H1 (cell line): ENCODE data around the gene ABHD14A. TPM values are rescaled to one million over a fixed set of nuclear protein-coding genes. Genes with fewer than 3 reads are reported as not detected.

ENCODE experiments used
- CTCF ChIA-PET: fragments of 300-600 bp; sonication (Branson Sonifier 250); formaldehyde crosslinking; loops from one replicate; lab custom pipeline; 2021; ENCODE audit not compliant: partially characterized antibody; lab: Charles Lee
- POLR2A ChIA-PET: fragments of 300-600 bp; sonication (Branson Sonifier 250); formaldehyde crosslinking; loops from one replicate; lab custom pipeline; 2021; ENCODE audit warnings: inconsistent platforms; ENCODE audit not compliant: partially characterized antibody; lab: Charles Lee
- DNase-seq, 2 experiments: peaks; one replicate each; pipeline versions ENCODE4 v3.0.0 to v3.0.0-alpha.2; 2010 to 2022; ENCODE audit warnings: low spot score in 2 of 2, low read depth in 1 of 2, mixed read lengths in 1 of 2
- FAIRE-seq: peaks from 2 replicates; lab custom pipeline; 2011; peaks lifted over from hg19 to GRCh38; lab: Jason Lieb, UNC
- H2AFZ ChIP-seq: 2 replicates; pipeline ENCODE4 v1.8.1; 2012; ENCODE audit warnings: low read length, inconsistent platforms
- H2AK5ac ChIP-seq: 2 replicates; pipeline ENCODE4 v1.6.1; 2013; ENCODE audit warnings: low read depth, low read length
- H2BK120ac ChIP-seq: replicated peaks from 2 replicates; pipeline ENCODE3; 2013; ENCODE audit warnings: low read depth, low read length, inconsistent platforms
- H2BK12ac ChIP-seq: 2 replicates; pipeline ENCODE4 v1.6.1; 2013; ENCODE audit warnings: low read depth, low read length
- H2BK15ac ChIP-seq: 2 replicates; pipeline ENCODE4 v1.6.1; 2013; ENCODE audit warnings: low read length
- H2BK20ac ChIP-seq: 2 replicates; pipeline ENCODE4 v1.6.1; 2013; ENCODE audit warnings: low read length
- H2BK5ac ChIP-seq: 2 replicates; pipeline ENCODE4 v1.6.1; 2013; ENCODE audit warnings: low read depth, low read length
- H3K14ac ChIP-seq: 2 replicates; pipeline ENCODE4 v1.6.1; 2013; ENCODE audit warnings: inconsistent platforms; ENCODE audit not compliant: insufficient read length
- H3K18ac ChIP-seq: 2 replicates; pipeline ENCODE4 v1.6.1; 2013; ENCODE audit warnings: low read length; ENCODE audit errors: extremely low read depth
- H3K23ac ChIP-seq: 2 replicates; pipeline ENCODE4 v1.6.1; 2013; ENCODE audit warnings: inconsistent platforms; ENCODE audit not compliant: insufficient read length
- H3K23me2 ChIP-seq: 2 replicates; pipeline ENCODE4 v1.6.1; 2013; ENCODE audit warnings: low read depth, low read length
- H3K27ac ChIP-seq: 2 replicates; pipeline ENCODE4 v1.6.1; 2011; ENCODE audit warnings: low read depth, low read length, inconsistent platforms
- H3K27me3 ChIP-seq, 4 experiments: replicated peaks in 1 of 4; 1 replicate in 1 of 4; 2 replicates in 3 of 4; pipeline versions ENCODE4 v1.6.1 to v1.8.1; 2011 to 2013; ENCODE audit warnings: low read length in 3 of 4, mild to moderate bottlenecking in 3 of 4, inconsistent platforms in 2 of 4, mixed read lengths in 2 of 4, moderate library complexity in 1 of 4; ENCODE audit not compliant: control insufficient read depth in 3 of 4, insufficient read depth in 3 of 4; ENCODE audit errors: extremely low read depth in 1 of 4
- H3K36me3 ChIP-seq, 4 experiments: 2 replicates each; pipeline versions ENCODE4 v1.6.1 to v1.8.1; 2011 to 2013; ENCODE audit warnings: mild to moderate bottlenecking in 4 of 4, low read length in 3 of 4, moderate library complexity in 2 of 4, control low read depth in 1 of 4, inconsistent platforms in 1 of 4; ENCODE audit not compliant: insufficient read depth in 4 of 4, control insufficient read depth in 2 of 4
- H3K4ac ChIP-seq: replicated peaks from 2 replicates; pipeline ENCODE3; 2013; ENCODE audit warnings: low read length, low read depth, mixed read lengths, inconsistent platforms; ENCODE audit not compliant: insufficient read length
- H3K4me1 ChIP-seq, 4 experiments: replicated peaks in 1 of 4; 1 replicate in 1 of 4; 2 replicates in 3 of 4; pipeline versions ENCODE4 v1.6.1 to v1.8.1; 2011 to 2013; ENCODE audit warnings: low read length in 3 of 4, inconsistent platforms in 2 of 4, mixed read lengths in 1 of 4; ENCODE audit not compliant: insufficient read depth in 4 of 4, control insufficient read depth in 3 of 4
- H3K4me2 ChIP-seq, 2 experiments: 2 replicates each; pipeline versions ENCODE4 v1.6.1 to v1.8.1; 2011 to 2013; ENCODE audit warnings: low read depth in 2 of 2, low read length in 2 of 2, control low read depth in 1 of 2, inconsistent platforms in 1 of 2, mild to moderate bottlenecking in 1 of 2; ENCODE audit not compliant: insufficient read depth in 1 of 2
- H3K4me3 ChIP-seq, 4 experiments: fragments of 200-600, 300-600 bp in 1 of 4; sonication (generic), shearing (Covaris generic), sonication (Bioruptor Twin) in 1 of 4; 2 replicates each; pipeline versions ENCODE4 v1.5.1 to v1.8.1; 2011 to 2016; ENCODE audit warnings: low read length in 4 of 4, low read depth in 3 of 4, control low read depth in 2 of 4, inconsistent platforms in 2 of 4, mild to moderate bottlenecking in 2 of 4, mixed read lengths in 1 of 4, moderate library complexity in 1 of 4; ENCODE audit not compliant: insufficient read depth in 2 of 4; ENCODE audit errors: extremely low read depth in 1 of 4
- H3K56ac ChIP-seq: replicated peaks from 2 replicates; pipeline ENCODE3; 2013; ENCODE audit warnings: low read depth, mild to moderate bottlenecking, mixed read lengths, low read length, inconsistent platforms; ENCODE audit not compliant: insufficient read length
- H3K79me1 ChIP-seq: 2 replicates; pipeline ENCODE4 v1.6.1; 2013; ENCODE audit warnings: low read depth, low read length, control low read depth
- H3K79me2 ChIP-seq, 2 experiments: 2 replicates each; pipeline versions ENCODE4 v1.6.1 to v1.8.1; 2012 to 2013; ENCODE audit warnings: low read length in 2 of 2, mild to moderate bottlenecking in 2 of 2, inconsistent platforms in 1 of 2; ENCODE audit not compliant: insufficient read depth in 2 of 2, control insufficient read depth in 1 of 2
- H3K9ac ChIP-seq, 4 experiments: replicated peaks in 1 of 4; 1 replicate in 1 of 4; 2 replicates in 3 of 4; pipeline versions ENCODE4 v1.6.1 to v1.8.1; 2011 to 2013; ENCODE audit warnings: low read depth in 3 of 4, low read length in 3 of 4, control low read depth in 2 of 4, mild to moderate bottlenecking in 2 of 4, moderate library complexity in 2 of 4, inconsistent platforms in 1 of 4; ENCODE audit errors: extremely low read depth in 1 of 4
- H3K9me3 ChIP-seq, 2 experiments: 2 replicates each; pipeline versions ENCODE4 v1.6.1 to v1.8.1; 2012 to 2013; ENCODE audit warnings: mild to moderate bottlenecking in 2 of 2, moderate library complexity in 2 of 2, control low read depth in 1 of 2, inconsistent platforms in 1 of 2, low read depth in 1 of 2, low read length in 1 of 2, mixed read lengths in 1 of 2; ENCODE audit not compliant: insufficient read depth in 2 of 2
- H4K20me1 ChIP-seq, 2 experiments: replicated peaks in 1 of 2; 2 replicates each; pipeline versions ENCODE3 to v1.8.1; 2011 to 2013; ENCODE audit warnings: inconsistent platforms in 2 of 2, low read length in 2 of 2, mild to moderate bottlenecking in 1 of 2; ENCODE audit not compliant: insufficient read depth in 2 of 2, control insufficient read depth in 1 of 2
- H4K5ac ChIP-seq: 2 replicates; pipeline ENCODE4 v1.6.1; 2013; ENCODE audit warnings: low read length, low read depth, mixed read lengths, inconsistent platforms; ENCODE audit not compliant: insufficient read length
- H4K8ac ChIP-seq: 2 replicates; pipeline ENCODE4 v1.8.0; 2013; ENCODE audit warnings: mild to moderate bottlenecking, moderate library complexity, low read length, inconsistent platforms; ENCODE audit not compliant: insufficient read depth; ENCODE audit errors: extremely low read depth
- H4K91ac ChIP-seq: replicated peaks from 2 replicates; pipeline ENCODE3; 2013; ENCODE audit warnings: low read length, mixed read lengths, inconsistent platforms; ENCODE audit not compliant: insufficient read length
- CHD2 ChIP-seq: IDR thresholded peaks from 2 replicates; pipeline ENCODE4 v1.6.1; 2012; ENCODE audit warnings: low read length, improper control_type of control experiment
- FOSL1 ChIP-seq: IDR thresholded peaks from 2 replicates; pipeline ENCODE4 v1.6.1; 2011; ENCODE audit warnings: mild to moderate bottlenecking, low read depth, low read length, moderate library complexity; ENCODE audit not compliant: insufficient read depth
- JUN ChIP-seq: IDR thresholded peaks from 2 replicates; pipeline ENCODE4 v1.6.1; 2011; ENCODE audit warnings: low read depth, mild to moderate bottlenecking, improper control_type of control experiment, low read length
- RXRA ChIP-seq: IDR thresholded peaks from 2 replicates; pipeline ENCODE4 v1.6.1; 2011; ENCODE audit warnings: low read depth, mild to moderate bottlenecking, low read length, moderate library complexity; ENCODE audit not compliant: insufficient read depth
- SP2 ChIP-seq: IDR thresholded peaks from 2 replicates; pipeline ENCODE4 v1.6.1; 2012; ENCODE audit warnings: mild to moderate bottlenecking, low read length, inconsistent platforms
- SUZ12 ChIP-seq: fragments of 200-600 bp; sonication (generic); IDR thresholded peaks from 2 replicates; pipeline ENCODE4 v1.6.1; 2012; ENCODE audit warnings: mild to moderate bottlenecking, inconsistent platforms, low read length, moderate library complexity, mixed read lengths
- WGBS, 2 experiments: shearing (Covaris generic) in 1 of 2; methylation state at CpG; one replicate each; pipeline versions ENCODE4 v1.1.6 to v1.1.7; 2013 to 2015; ENCODE audit warnings: low lambda C conversion rate in 2 of 2, mixed read lengths in 2 of 2, inconsistent platforms in 1 of 2, low coverage in 1 of 2, missing lambda C conversion rate in 1 of 2; ENCODE audit not compliant: insufficient replicate concordance in 2 of 2, insufficient coverage in 1 of 2, insufficient read length in 1 of 2; ENCODE audit errors: extremely low coverage in 1 of 2, missing lambda C conversion rate in 1 of 2; 5-methylcytosine and 5-hydroxymethylcytosine counted together
- polyA plus RNA-seq, 7 experiments: library from polyadenylated mRNA; depleted of rRNA in 3 of 7; stranded (reverse) in 5 of 7; unstranded in 2 of 7; fragments of >200 nt in 5 of 7; fragments of 200-250 nt in 2 of 7; gene quantifications; 1 replicate in 5 of 7; 2 replicates in 1 of 7; 4 replicates in 1 of 7; pipeline versions ENCODE4 v1.2.1 to v1.2.3, GENCODE V29; 2011 to 2013; ENCODE audit warnings: missing spikeins in 2 of 7, mixed read lengths in 2 of 7
- total RNA-seq: library from RNA; stranded (reverse); fragmentation: NEBNext Ultra II Directional; extraction: Animal tissue kit (Norgen Biotek cat#: 25700); gene quantifications from 2 replicates; pipeline ENCODE4 v1.2.1, GENCODE V29; 2021

ABHD14A gene
- total and polyA plus RNA-seq, 2 of the 8 experiments (the other 6 are each of a cell fraction or from before 2014, with no cell fraction given): 4.6 to 9.8 TPM

- Histone ChIP-seq H3K56ac (no peak overlapping the region), H3K4ac (no peak overlapping the region), H3K27me3 (no peaks in the 10 kb centered on the region), H3K36me3 (peaks cover 26 to 47% (median 41%) of the 10 kb centered on the region in 4 experiments), H4K8ac (no peak overlapping the region), H3K4me1 (peaks cover 0 to 8% (median 4%) of the 10 kb centered on the region in 4 experiments; a peak in 5 of 7 replicates), H3K4me3 (no peak overlapping the region), H3K23me2 (peaks cover 5% of the 10 kb centered on the region; the same call in 1 of the 2 replicates), H4K20me1 (peaks cover 3 to 38% of the 10 kb centered on the region in 2 experiments), H3K4me2 (no peak overlapping the region), H3K14ac (no peak overlapping the region), H4K5ac (no peak overlapping the region), H3K79me2 (peaks cover 0 to 28% of the 10 kb centered on the region in 2 experiments; a peak in 3 of 4 replicates), H3K9ac (no peak overlapping the region), H2BK12ac (no peak overlapping the region), H2BK120ac (no peak overlapping the region), H2BK15ac (no peak overlapping the region), H2AFZ (no peak overlapping the region), H3K27ac (no peak overlapping the region), H2AK5ac (no peak overlapping the region), H4K91ac (no peak overlapping the region), H3K79me1 (peaks cover 12% of the 10 kb centered on the region), H3K23ac (no peak overlapping the region), H2BK20ac (no peak overlapping the region), H3K9me3 (no peaks in the 10 kb centered on the region), H3K18ac (no peak overlapping the region), H2BK5ac (no peak overlapping the region)
- WGBS, 2 experiments: 91% methylated on average over 23 of the region's 25 CpGs; no CpG with 5 or more reads in 1 of the 2 experiments
- TF ChIP-seq JUN (no peak), CHD2 (no peak), SP2 (no peak), SUZ12 (no peak), FOSL1 (no peak), RXRA (no peak)
- FAIRE-seq (no peak), DNase-seq (no peak)
- ChIA-PET POLR2A (interaction anchor here (0.5 to 2.0 kb wide), 6 partner anchors 9 to 1343 kb away, joined by 3 to 5 read pairs (median 4); partner anchors contain the start of gene RPL29), CTCF (interaction anchor here (1.1 to 1.7 kb wide), 3 partner anchors 14 to 116 kb away, joined by 3 to 7 read pairs (median 7); no protein-coding TSS in a partner anchor)
Observed at GRCh38 chr3:51935886-51936755, 38.7 kb upstream of the ABHD14A start.
